Adrenal gland (tissue), 5 donors: ENCODE measurements around the gene CDKAL1.

Source experiments
- POLR2A ChIP-seq, 2 donors: fragments of 450-650 bp; IDR thresholded peaks; one replicate each; pipeline ENCODE4 v1.6.1; 2017; ENCODE audit warnings: antibody characterized with exemption in 2 of 2, mild to moderate bottlenecking in 2 of 2, moderate library complexity in 1 of 2
- TF ChIP-seq, protein P1 (sequence below), 6 experiments: fragments of 450-650 bp in 4 of 6; fragments of 200-600 bp in 2 of 6; sonication (generic) in 1 of 6; IDR thresholded peaks; 1 replicate in 5 of 6; 2 replicates in 1 of 6; pipeline versions ENCODE4 v1.5.1 to v1.8.0; 2016 to 2021; ENCODE audit warnings: antibody characterized with exemption in 6 of 6, mild to moderate bottlenecking in 2 of 6, moderate library complexity in 1 of 6
- donor health status: DM: no; HTN: no; CAD: no.

DNA sequence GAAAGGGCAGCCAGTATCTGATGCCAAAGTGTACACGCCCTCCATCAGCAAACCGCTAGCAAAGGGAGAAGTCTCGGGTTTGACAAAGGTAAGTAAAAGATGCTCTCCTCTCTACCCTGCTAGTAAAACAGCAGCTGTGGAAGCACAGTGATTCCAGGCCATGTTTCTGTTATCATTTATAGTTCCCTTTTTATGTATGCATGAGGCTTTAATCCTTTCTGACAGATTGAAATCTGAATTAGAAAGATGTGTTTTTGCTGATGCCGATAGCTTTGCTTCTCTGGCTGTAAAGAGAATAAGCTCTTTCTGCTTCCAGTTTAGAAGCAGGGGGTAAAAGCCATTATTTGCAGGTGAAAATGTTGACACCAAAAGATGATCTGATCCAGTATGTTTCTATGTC is 666.9 kb downstream of the CDKAL1 start:
- no peak for TF ChIP-seq POLR2A (IDR thresholded peaks at IDR 0.05)
- TF ChIP-seq, protein P1, sequence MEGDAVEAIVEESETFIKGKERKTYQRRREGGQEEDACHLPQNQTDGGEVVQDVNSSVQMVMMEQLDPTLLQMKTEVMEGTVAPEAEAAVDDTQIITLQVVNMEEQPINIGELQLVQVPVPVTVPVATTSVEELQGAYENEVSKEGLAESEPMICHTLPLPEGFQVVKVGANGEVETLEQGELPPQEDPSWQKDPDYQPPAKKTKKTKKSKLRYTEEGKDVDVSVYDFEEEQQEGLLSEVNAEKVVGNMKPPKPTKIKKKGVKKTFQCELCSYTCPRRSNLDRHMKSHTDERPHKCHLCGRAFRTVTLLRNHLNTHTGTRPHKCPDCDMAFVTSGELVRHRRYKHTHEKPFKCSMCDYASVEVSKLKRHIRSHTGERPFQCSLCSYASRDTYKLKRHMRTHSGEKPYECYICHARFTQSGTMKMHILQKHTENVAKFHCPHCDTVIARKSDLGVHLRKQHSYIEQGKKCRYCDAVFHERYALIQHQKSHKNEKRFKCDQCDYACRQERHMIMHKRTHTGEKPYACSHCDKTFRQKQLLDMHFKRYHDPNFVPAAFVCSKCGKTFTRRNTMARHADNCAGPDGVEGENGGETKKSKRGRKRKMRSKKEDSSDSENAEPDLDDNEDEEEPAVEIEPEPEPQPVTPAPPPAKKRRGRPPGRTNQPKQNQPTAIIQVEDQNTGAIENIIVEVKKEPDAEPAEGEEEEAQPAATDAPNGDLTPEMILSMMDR (IDR thresholded peaks at IDR 0.05) = no peak
